ENCODE data around the gene ZNF709.
"Not testable (repeated sequence)": the region's sequence is repeated elsewhere in the genome, so short reads cannot be mapped to it uniquely, and the experiment has no call there.

ZNF709 gene

DNA sequence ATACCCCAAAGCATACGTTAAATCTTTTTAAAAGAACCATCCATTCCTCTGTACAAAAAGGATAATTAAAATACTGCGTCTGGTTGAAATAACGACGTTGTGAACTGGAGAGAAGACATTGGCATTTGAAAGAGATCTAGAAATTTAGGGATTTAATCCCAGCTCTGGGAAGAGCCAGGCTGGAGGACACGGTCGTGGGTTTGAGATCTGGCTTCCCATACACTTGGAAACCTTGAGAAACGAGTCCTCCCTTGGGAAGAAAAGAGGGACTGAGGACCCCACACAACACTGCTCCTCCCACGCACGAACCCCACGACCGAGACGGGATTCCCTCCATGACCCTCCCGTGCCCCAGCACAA is 625 bp downstream of the ZNF709 start:
- Histone ChIP-seq H2AFZ (ENCODE audit: low read depth, low read length) (no peak overlapping the region), H3K9me3 (ENCODE audit: low read length) (peaks cover 23% of the 10 kb centered on the region), H3K4me3 (ENCODE audit: low read length) (peak overlapping the region; percentile 98), H3K4me1 (ENCODE audit: insufficient read depth, low read length) (peaks cover 16% of the 10 kb centered on the region), H3K27me3 (ENCODE audit: insufficient read depth, low read length) (no peaks in the 10 kb centered on the region), H3K36me3 (ENCODE audit: insufficient read depth, low read length) (peaks cover 4% of the 10 kb centered on the region)

DNA sequence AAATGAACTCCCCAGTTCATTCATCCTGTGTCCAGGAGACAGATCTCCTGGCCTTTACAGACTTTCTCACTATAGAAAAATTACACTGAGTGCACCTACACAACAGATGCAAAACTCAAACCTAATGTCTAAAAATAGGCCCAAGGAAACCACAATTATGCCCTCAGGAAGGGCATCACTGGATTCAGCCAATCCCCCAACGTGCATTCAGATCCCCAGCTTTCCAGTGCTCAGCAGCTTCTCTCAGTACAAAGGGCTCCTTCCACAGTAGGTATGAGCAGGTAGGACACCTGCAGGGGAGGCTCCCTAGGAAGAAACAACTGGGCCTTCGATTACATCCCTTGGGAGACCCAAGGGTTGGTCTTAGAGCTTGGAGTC is 2.1 kb downstream of the ZNF709 start:
- Histone ChIP-seq H3K36me3 (ENCODE audit: insufficient read depth, low read length) (peaks cover 11% of the 10 kb centered on the region), H3K4me3 (ENCODE audit: low read length) (no peak overlapping the region), H3K27me3 (ENCODE audit: insufficient read depth, low read length) (no peaks in the 10 kb centered on the region), H3K4me1 (ENCODE audit: insufficient read depth, low read length) (peaks cover 16% of the 10 kb centered on the region), H2AFZ (ENCODE audit: low read depth, low read length) (no peak overlapping the region), H3K9me3 (ENCODE audit: low read length) (peaks cover 35% of the 10 kb centered on the region)

DNA sequence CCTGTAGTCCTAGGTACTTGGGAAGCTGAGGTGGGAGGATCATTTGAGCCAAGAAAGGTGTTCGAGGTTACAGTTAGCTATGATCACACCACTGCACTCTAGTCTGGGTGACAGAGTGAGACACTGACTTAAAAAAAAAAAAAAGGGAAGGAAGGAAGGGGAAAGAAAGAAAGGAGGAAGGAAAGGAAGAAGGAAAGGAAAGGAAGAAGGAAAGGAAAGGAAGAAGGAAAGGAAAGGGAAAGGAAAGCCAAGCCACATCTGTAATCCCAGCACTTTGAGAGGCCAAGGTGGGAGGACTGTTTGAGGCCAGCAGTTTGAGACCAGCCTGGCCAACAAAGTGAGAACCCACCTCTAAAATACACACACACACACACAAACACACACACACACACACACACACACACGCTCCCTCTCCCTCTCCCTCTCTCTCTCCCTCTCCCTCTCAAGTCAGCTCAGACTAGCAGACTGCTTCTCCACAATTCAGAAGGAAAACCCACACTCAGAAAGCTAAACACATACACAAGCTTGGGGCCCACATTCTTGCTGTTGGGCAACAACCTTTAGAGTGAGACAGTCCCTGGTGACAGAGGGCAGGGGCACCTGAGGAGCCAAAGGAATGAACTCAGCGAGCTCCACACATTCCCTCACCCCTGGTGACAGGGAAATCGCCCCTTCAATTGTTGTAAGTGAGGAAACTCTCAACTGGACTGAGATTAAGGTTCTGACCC is 2.7 kb downstream of the ZNF709 start:
- Histone ChIP-seq H3K9me3 (ENCODE audit: low read length) (peaks cover 35% of the 10 kb centered on the region), H3K36me3 (ENCODE audit: insufficient read depth, low read length) (peaks cover 11% of the 10 kb centered on the region), H3K4me3 (ENCODE audit: low read length) (no peak overlapping the region), H2AFZ (ENCODE audit: low read depth, low read length) (no peak overlapping the region), H3K27me3 (ENCODE audit: insufficient read depth, low read length) (no peaks in the 10 kb centered on the region), H3K4me1 (ENCODE audit: insufficient read depth, low read length) (peaks cover 16% of the 10 kb centered on the region)

DNA sequence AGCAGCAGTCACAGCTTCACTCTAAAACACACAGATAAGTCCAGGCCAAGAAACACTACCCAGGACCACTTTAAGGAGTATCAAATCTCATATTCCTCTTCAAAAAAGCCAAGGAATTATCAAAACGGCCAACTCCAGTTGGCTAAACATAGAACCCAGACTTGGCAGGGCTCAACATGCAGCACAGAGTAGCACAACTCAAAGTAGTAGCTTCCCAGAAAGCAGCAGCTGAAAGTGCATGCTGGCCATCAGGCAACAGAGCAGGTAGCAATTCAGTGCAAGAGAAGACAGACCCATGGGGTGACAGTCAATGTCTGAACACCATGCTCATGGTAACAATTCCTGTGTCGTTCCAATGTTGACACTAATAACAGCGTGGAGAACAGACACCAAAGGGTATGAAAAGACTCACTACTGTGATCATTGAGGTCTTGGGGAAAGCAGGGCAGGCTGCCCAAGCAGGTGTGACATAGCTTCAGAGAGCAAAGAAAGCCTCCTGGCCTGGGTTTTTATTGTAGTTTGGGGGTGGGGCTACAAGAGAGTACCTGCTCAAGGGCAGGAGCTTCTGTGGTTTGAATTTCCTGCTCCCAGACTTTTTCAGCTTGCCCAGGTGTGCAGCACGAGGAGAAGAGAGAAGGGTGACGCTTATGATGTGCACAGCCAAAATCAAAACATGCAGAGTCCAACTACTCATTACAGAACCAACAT is 6.2 kb downstream of the ZNF709 start:
- peaks cover 55% of the 10 kb centered on the region for H3K9me3 ChIP-seq (ENCODE audit: low read length)
- H3K27me3 ChIP-seq (ENCODE audit: insufficient read depth, low read length): no peaks in the 10 kb centered on the region
- H3K4me3 ChIP-seq (ENCODE audit: low read length): no peak overlapping the region
- H3K36me3 ChIP-seq (ENCODE audit: insufficient read depth, low read length): peaks cover 16% of the 10 kb centered on the region
- H3K4me1 ChIP-seq (ENCODE audit: insufficient read depth, low read length): peaks cover 4% of the 10 kb centered on the region
- no peak overlapping the region for H2AFZ ChIP-seq (ENCODE audit: low read depth, low read length)

DNA sequence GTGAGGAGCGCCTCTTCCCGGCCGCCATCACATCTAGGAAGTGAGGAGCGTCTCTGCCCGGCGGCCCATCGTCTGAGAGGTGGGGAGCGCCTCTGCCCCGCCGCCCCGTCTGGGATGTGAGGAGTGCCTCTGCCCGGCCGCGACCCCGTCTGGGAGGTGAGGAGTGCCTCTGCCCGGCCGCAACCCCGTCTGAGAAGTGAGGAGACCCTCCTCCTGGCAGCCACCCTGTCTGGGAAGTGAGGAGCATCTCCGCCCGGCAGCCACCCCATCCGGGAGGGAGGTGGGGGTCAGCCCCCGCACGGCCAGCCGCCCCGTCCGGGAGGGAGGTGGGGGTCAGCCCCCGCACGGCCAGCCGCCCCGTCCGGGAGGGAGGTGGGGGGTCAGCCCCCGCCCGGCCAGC is 17.0 kb downstream of the ZNF709 start:
- H3K4me1 ChIP-seq (ENCODE audit: insufficient read depth, low read length); H2AFZ ChIP-seq (ENCODE audit: low read depth, low read length); H3K4me3 ChIP-seq (ENCODE audit: low read length); H3K27me3 ChIP-seq (ENCODE audit: insufficient read depth, low read length): not testable (repeated sequence)
- H3K36me3 ChIP-seq (ENCODE audit: insufficient read depth, low read length): peaks cover 45% of the 10 kb centered on the region
- peaks cover 60% of the 10 kb centered on the region for H3K9me3 ChIP-seq (ENCODE audit: low read length)

DNA sequence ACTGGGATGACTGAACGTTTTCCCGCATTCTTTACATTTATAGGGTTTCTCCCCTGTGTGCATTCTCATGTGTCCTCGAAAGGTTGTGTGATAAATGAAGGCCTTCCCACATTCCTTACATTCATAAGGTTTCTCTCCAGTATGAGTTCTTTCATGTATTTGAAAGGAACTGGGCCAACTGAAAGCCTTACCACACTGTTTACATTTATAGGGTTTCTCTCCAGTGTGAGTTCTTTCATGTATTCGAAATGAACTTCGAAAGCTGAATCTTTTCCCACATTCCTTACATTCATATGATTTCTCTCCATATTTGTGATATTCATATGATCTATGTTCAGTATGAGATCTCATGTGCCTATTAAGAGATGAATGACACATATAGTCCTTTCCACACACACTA is 19.4 kb downstream of the ZNF709 start:
- H3K4me1 ChIP-seq (ENCODE audit: insufficient read depth, low read length): no peaks in the 10 kb centered on the region
- peaks cover 56% of the 10 kb centered on the region for H3K36me3 ChIP-seq (ENCODE audit: insufficient read depth, low read length)
- no peaks in the 10 kb centered on the region for H3K27me3 ChIP-seq (ENCODE audit: insufficient read depth, low read length)
- no peak overlapping the region for H3K4me3 ChIP-seq (ENCODE audit: low read length)
- H2AFZ ChIP-seq (ENCODE audit: low read depth, low read length): no peak overlapping the region
- peaks cover 65% of the 10 kb centered on the region for H3K9me3 ChIP-seq (ENCODE audit: low read length)

DNA sequence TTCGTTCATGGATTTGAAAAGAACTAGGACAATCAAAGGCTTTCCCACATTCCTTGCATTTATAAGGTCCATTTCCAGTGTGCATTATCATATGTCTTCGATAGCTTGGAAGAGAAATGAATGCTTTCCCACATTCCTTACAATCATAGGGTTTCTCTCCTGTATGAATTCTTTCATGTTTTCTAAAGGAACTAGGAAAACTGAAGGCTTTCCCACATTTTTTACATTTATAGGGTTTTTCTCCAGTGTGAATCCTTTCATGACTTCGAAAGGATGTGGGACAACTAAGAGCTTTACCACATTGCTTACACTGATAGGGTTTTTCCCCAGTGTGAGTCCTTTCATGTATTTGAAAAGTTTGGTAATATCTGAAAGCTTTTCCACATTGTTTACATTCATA is 19.8 kb downstream of the ZNF709 start:
- H3K4me3 ChIP-seq (ENCODE audit: low read length): no peak overlapping the region

DNA sequence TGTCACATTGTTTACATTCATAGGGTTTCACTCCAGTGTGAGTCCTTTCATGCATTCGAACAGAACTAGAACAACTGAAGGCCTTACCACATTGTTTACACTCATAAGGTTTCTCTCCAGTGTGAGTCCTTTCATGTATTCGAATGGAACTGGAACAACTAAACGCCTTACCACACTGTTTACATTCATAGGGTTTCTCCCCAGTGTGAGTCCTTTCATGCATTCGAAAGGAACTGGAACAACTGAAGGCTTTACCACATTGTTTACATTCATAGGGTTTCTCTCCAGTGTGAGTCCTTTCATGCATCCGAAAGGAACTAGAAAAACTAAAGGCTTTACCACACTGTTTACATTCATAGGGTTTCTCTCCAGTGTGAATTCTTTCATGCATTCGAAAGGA is 20.5 kb downstream of the ZNF709 start:
- Histone ChIP-seq H3K9me3 (ENCODE audit: low read length) (peaks cover 64% of the 10 kb centered on the region), H3K36me3 (ENCODE audit: insufficient read depth, low read length) (peaks cover 61% of the 10 kb centered on the region)
- H3K27me3 ChIP-seq (ENCODE audit: insufficient read depth, low read length); H3K4me3 ChIP-seq (ENCODE audit: low read length); H3K4me1 ChIP-seq (ENCODE audit: insufficient read depth, low read length); H2AFZ ChIP-seq (ENCODE audit: low read depth, low read length): not testable (repeated sequence)

More for the DNA sequence above, 19.8 kb downstream of the ZNF709 start:
- H2AFZ ChIP-seq (ENCODE audit: low read depth, low read length): no peak overlapping the region
- H3K27me3 ChIP-seq (ENCODE audit: insufficient read depth, low read length): no peaks in the 10 kb centered on the region
- H3K36me3 ChIP-seq (ENCODE audit: insufficient read depth, low read length): peaks cover 55% of the 10 kb centered on the region
- peaks cover 63% of the 10 kb centered on the region for H3K9me3 ChIP-seq (ENCODE audit: low read length)
- no peaks in the 10 kb centered on the region for H3K4me1 ChIP-seq (ENCODE audit: insufficient read depth, low read length)

DNA sequence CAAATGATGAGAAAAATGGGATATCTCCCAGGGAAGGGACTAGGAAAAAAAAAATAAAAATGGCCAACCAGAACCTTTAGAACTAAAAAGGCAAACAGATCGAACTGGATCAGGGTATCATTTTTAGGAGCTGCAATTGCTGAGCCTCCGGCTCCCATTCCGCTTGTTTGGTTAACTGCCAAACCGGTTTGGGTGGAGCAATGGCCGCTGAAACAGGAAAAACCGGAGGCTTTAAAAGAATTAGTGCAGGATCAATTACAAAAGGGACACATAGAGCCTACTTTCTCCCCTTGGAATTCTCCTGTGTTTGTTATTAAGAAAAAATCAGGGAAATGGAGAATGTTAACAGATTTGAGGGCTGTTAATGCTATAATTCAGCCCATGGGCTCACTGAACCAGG is 31.1 kb downstream of the ZNF709 start:
- Histone ChIP-seq H3K4me1 (ENCODE audit: insufficient read depth, low read length) (no peaks in the 10 kb centered on the region), H3K27me3 (ENCODE audit: insufficient read depth, low read length) (no peaks in the 10 kb centered on the region), H3K4me3 (ENCODE audit: low read length) (no peak overlapping the region), H3K36me3 (ENCODE audit: insufficient read depth, low read length) (peaks cover 19% of the 10 kb centered on the region), H2AFZ (ENCODE audit: low read depth, low read length) (no peak overlapping the region), H3K9me3 (ENCODE audit: low read length) (peaks cover 62% of the 10 kb centered on the region)

DNA sequence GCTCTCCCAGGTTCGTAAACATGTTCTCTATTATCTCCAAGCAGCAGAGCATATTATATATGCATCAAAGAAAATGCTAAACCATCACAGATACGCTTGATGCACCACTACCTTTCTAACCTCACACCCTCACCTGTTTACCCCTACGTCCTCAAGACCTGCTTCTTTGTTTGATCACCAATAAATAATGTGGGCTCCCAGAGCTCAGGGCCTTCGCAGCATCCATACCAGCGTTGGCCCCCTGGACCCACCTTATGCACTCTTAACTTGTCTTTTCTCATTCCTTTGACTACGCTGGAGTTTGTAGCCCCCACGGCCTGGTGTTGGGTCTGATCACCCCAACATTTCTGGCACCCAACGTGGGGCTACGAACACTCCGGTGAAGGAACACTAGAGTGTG is 33.8 kb downstream of the ZNF709 start:
- H3K36me3 ChIP-seq (ENCODE audit: insufficient read depth, low read length): peaks cover 7% of the 10 kb centered on the region
- no peaks in the 10 kb centered on the region for H3K27me3 ChIP-seq (ENCODE audit: insufficient read depth, low read length)
- H3K9me3 ChIP-seq (ENCODE audit: low read length): peaks cover 43% of the 10 kb centered on the region
- no peak overlapping the region for H2AFZ ChIP-seq (ENCODE audit: low read depth, low read length)
- no peaks in the 10 kb centered on the region for H3K4me1 ChIP-seq (ENCODE audit: insufficient read depth, low read length)
- no peak overlapping the region for H3K4me3 ChIP-seq (ENCODE audit: low read length)

DNA sequence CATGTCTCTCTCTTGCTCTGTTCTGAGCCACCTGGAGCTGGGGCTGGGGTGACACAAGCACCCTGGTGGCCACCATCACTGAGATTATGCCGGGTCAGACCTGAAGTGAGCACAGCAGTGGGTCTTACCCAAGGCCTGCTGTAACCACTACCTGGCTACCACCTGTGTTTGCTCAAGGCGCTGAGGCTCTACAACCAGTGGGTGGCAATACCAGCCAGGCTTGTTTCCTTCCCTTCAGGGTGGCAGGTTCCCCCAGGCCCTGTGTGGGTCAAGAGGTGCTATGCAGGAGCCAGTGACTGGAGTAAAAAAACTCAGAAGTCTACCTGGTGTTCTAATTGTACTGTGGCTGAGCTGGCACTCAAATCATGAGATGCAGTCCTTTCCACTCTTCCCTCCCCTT is 35.8 kb downstream of the ZNF709 start:
- Histone ChIP-seq H3K9me3 (ENCODE audit: low read length) (peaks cover 35% of the 10 kb centered on the region), H3K27me3 (ENCODE audit: insufficient read depth, low read length) (no peaks in the 10 kb centered on the region), H3K4me1 (ENCODE audit: insufficient read depth, low read length) (no peaks in the 10 kb centered on the region), H2AFZ (ENCODE audit: low read depth, low read length) (no peak overlapping the region), H3K4me3 (ENCODE audit: low read length) (no peak overlapping the region), H3K36me3 (ENCODE audit: insufficient read depth, low read length) (peaks cover 2% of the 10 kb centered on the region)

DNA sequence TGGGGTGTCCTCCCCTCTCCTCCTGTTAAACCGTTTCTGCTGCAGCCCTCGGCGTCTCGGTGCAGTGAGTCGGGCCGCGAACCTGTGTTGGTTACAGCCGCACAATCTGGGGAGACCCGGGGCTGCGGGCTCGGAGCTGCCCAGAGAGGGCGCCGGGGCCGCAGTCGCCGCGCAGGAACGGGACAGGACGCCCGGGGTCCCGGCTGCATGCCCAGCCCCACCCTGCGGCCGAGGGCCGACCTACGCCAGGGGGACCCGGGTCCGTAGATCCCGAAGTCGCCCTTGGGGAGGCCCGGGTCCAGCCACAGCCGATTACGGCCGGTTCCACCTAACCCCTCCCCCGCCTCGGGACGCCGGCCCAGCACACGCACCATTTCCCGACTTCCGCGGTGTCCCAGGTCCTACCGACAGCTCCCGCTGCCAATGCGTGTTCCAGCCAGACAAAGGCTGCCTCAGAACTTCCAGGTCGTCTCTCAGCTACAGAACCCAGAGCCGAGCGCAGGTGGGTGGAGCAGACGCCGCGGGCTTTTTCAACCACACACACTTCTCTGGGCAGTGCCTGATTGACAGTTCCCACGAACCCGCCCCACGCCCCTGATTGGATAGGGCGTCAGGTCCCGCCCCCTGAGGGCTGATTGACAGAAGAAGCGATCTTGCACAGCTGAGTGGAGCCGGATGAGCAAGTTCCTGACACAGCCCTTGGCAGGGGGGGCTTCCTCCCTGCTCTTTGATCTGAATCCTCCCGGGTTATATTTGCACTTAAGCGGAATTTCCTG is 43.9 kb downstream of the ZNF709 start, which contains the start of gene ZNF443:
Gene ZNF443 (minus strand): TSS at position 481 of the 776 bp plus-strand sequence. CDS start 107 bp downstream, at position 374.
- Histone ChIP-seq H3K27me3 (ENCODE audit: insufficient read depth, low read length) (no peaks in the 10 kb centered on the region), H3K4me1 (ENCODE audit: insufficient read depth, low read length) (no peaks in the 10 kb centered on the region), H3K9me3 (ENCODE audit: low read length) (no peaks in the 10 kb centered on the region), H2AFZ (ENCODE audit: low read depth, low read length) (peak within 1 kb of the TSS; percentile 28), H3K36me3 (ENCODE audit: insufficient read depth, low read length) (no peaks in the 10 kb centered on the region), H3K4me3 (ENCODE audit: low read length) (peak within 1 kb of the TSS; percentile 67)

Data from neuron (in vitro differentiated cells).